HEK293 (cell line): ENCODE data around the gene NINL.
"Not testable (repeated sequence)": the region's sequence is repeated elsewhere in the genome, so short reads cannot be mapped to it uniquely, and the experiment has no call there.

Experiments used
- CTCF ChIA-PET: fragments of 350-600 bp; formaldehyde crosslinking; extraction: SDS; loops from one replicate; lab custom pipeline; 2021; ENCODE audit warnings: antibody characterized with exemption; lab: Yijun Ruan, JAX
- POLR2A ChIA-PET: fragments of 300-600 bp; formaldehyde crosslinking; extraction: SDS; loops from one replicate; lab custom pipeline; 2020; ENCODE audit warnings: antibody characterized with exemption, inconsistent platforms; lab: Yijun Ruan, JAX
- H3K27ac ChIP-seq: fragments of 200-500 bp; sonication (Bioruptor generic); 2 replicates; pipeline ENCODE4 v1.5.1; 2014; ENCODE audit warnings: low read depth, low read length, control low read depth, inconsistent platforms; ENCODE audit errors: extremely low read depth
- H3K36me3 ChIP-seq, 2 experiments: fragments of 200-500 bp in 1 of 2; sonication (Bioruptor generic) in 1 of 2; 1 replicate in 1 of 2; 2 replicates in 1 of 2; pipeline ENCODE4 v1.5.1; 2014 to 2017; ENCODE audit warnings: inconsistent platforms in 2 of 2, low read length in 2 of 2; ENCODE audit not compliant: control insufficient read depth in 2 of 2, insufficient read depth in 1 of 2
- H3K4me1 ChIP-seq: fragments of 200-500 bp; sonication (Bioruptor generic); 2 replicates; pipeline ENCODE4 v1.5.1; 2014; ENCODE audit warnings: mild to moderate bottlenecking, low read length, inconsistent platforms; ENCODE audit not compliant: control insufficient read depth, insufficient read depth
- H3K4me3 ChIP-seq: 2 replicates; pipeline ENCODE4 v1.5.1; 2011; ENCODE audit warnings: low read depth, mild to moderate bottlenecking, control low read depth, low read length, moderate library complexity
- H3K9me3 ChIP-seq: fragments of 200-500 bp; sonication (Bioruptor generic); 2 replicates; pipeline ENCODE4 v1.5.1; 2014; ENCODE audit warnings: low read depth, low read length, inconsistent platforms; ENCODE audit not compliant: control insufficient read depth, insufficient read depth
- BCL11A ChIP-seq: fragments of 450-650 bp; formaldehyde crosslinking; IDR thresholded peaks from 2 replicates; pipeline ENCODE4 v1.5.1; 2016; ENCODE audit warnings: low read depth, missing biosample characterization, missing genetic modification characterization
- EGR2 ChIP-seq: fragments of 450-650 bp; formaldehyde crosslinking; IDR thresholded peaks from 2 replicates; pipeline ENCODE4 v1.5.1; 2016; ENCODE audit warnings: low read depth, missing biosample characterization, missing genetic modification characterization
- ELK4 ChIP-seq: IDR thresholded peaks from 2 replicates; pipeline ENCODE4 v1.6.1; 2011; ENCODE audit warnings: mild to moderate bottlenecking, low read depth, low read length, borderline replicate concordance
- GLI4 ChIP-seq: fragments of 450-650 bp; formaldehyde crosslinking; IDR thresholded peaks from 2 replicates; pipeline ENCODE4 v1.5.1; 2016; ENCODE audit warnings: missing biosample characterization, missing genetic modification characterization
- KLF17 ChIP-seq: fragments of 450-650 bp; formaldehyde crosslinking; IDR thresholded peaks from 2 replicates; pipeline ENCODE4 v1.5.1; 2016; ENCODE audit warnings: missing biosample characterization, missing genetic modification characterization
- KLF7 ChIP-seq: fragments of 450-650 bp; formaldehyde crosslinking; IDR thresholded peaks from 2 replicates; pipeline ENCODE4 v1.5.1; 2016; ENCODE audit warnings: missing biosample characterization, missing genetic modification characterization, borderline replicate concordance
- ZFHX2 ChIP-seq: fragments of 450-650 bp; formaldehyde crosslinking; conservative IDR thresholded peaks from 2 replicates; pipeline ENCODE4 v1.5.1; 2016; ENCODE audit warnings: missing biosample characterization, missing genetic modification characterization
- ZNF473 ChIP-seq: fragments of 450-650 bp; formaldehyde crosslinking; IDR thresholded peaks from 2 replicates; pipeline ENCODE4 v1.5.1; 2017; ENCODE audit warnings: missing biosample characterization, missing genetic modification characterization
- ZNF560 ChIP-seq: fragments of 450-650 bp; formaldehyde crosslinking; IDR thresholded peaks from 2 replicates; pipeline ENCODE4 v1.5.1; 2017; ENCODE audit warnings: missing biosample characterization, missing genetic modification characterization, borderline replicate concordance
- ZNF704 ChIP-seq: fragments of 450-650 bp; formaldehyde crosslinking; IDR thresholded peaks from 2 replicates; pipeline ENCODE4 v1.5.1; 2016; ENCODE audit warnings: missing biosample characterization, missing genetic modification characterization
- TF ChIP-seq, protein P1 (sequence below): fragments of 450-650 bp; formaldehyde crosslinking; IDR thresholded peaks from 2 replicates; pipeline ENCODE4 v1.5.1; 2017; ENCODE audit warnings: missing biosample characterization, mild to moderate bottlenecking, missing genetic modification characterization, moderate library complexity
- TF ChIP-seq, protein P2 (sequence below): fragments of 450-650 bp; formaldehyde crosslinking; optimal IDR thresholded peaks from 2 replicates; pipeline ENCODE3; 2016; ENCODE audit warnings: missing biosample characterization, mild to moderate bottlenecking, missing genetic modification characterization

Gene NINL

DNA sequence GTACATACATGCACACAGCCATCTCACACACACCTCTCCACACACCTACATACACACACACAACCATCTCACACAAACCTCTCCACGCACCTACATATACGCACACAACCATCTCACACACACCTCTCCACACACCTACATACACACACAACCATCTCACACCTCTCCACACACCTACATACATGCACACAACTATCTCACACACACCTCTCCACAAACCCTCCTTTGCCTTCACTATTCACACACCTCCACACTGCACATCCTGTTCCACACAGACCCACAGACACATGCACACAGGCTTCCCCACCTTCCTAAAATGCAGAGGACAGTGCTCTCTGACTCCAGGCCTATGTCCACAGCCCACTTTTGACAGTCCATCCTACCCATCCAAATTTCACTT is 16.3 kb upstream of the NINL start:
- no peak overlapping the region for H3K4me3 ChIP-seq
- no peak overlapping the region for H3K27ac ChIP-seq
- ChIA-PET CTCF (no interaction called here), POLR2A (no interaction called here)
- TF ChIP-seq EGR2 (tag by site-specific recombination) = peak; percentile 49; the same call in 1 of the 2 replicates
- TF ChIP-seq ELK4 = no peak
- no peaks in the 10 kb centered on the region for H3K9me3 ChIP-seq
- no peaks in the 10 kb centered on the region for H3K4me1 ChIP-seq
- no peaks in the 10 kb centered on the region for H3K36me3 ChIP-seq

GRCh38 chr20:25600632-25601031 is 15.3 kb upstream of the NINL start:
- Histone ChIP-seq H3K4me1 (no peaks in the 10 kb centered on the region), H3K4me3 (no peak overlapping the region), H3K27ac (no peak overlapping the region), H3K9me3 (no peaks in the 10 kb centered on the region), H3K36me3 (no peaks in the 10 kb centered on the region)
- ChIA-PET CTCF (no interaction called here), POLR2A (no interaction called here)
- TF ChIP-seq ZFHX2 (tag by site-specific recombination) (peak; percentile 84), ZNF473 (tag by site-specific recombination) (no peak), EGR2 (tag by site-specific recombination) (peak; percentile 93)
- TF ChIP-seq, protein P1, sequence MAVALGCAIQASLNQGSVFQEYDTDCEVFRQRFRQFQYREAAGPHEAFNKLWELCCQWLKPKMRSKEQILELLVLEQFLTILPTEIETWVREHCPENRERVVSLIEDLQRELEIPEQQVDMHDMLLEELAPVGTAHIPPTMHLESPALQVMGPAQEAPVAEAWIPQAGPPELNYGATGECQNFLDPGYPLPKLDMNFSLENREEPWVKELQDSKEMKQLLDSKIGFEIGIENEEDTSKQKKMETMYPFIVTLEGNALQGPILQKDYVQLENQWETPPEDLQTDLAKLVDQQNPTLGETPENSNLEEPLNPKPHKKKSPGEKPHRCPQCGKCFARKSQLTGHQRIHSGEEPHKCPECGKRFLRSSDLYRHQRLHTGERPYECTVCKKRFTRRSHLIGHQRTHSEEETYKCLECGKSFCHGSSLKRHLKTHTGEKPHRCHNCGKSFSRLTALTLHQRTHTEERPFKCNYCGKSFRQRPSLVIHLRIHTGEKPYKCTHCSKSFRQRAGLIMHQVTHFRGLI (tag by site-specific recombination) = peak; percentile 41; the same call in 1 of the 2 replicates

- no peak overlapping the region for H3K27ac ChIP-seq
- CTCF ChIA-PET = interaction anchor here (0.7 kb wide), 1 partner anchor 81 kb away, joined by 3 read pairs; no protein-coding TSS in a partner anchor
- H3K4me1 ChIP-seq = no peaks in the 10 kb centered on the region
- no peaks in the 10 kb centered on the region for H3K36me3 ChIP-seq
- H3K9me3 ChIP-seq = no peaks in the 10 kb centered on the region
- TF ChIP-seq KLF7 (tag by site-specific recombination) = no peak
- no peak for TF ChIP-seq KLF17 (tag by site-specific recombination)
- TF ChIP-seq ZNF560 (tag by site-specific recombination) = no peak
- no peak for TF ChIP-seq ZNF704 (tag by site-specific recombination)
- TF ChIP-seq, protein P2, sequence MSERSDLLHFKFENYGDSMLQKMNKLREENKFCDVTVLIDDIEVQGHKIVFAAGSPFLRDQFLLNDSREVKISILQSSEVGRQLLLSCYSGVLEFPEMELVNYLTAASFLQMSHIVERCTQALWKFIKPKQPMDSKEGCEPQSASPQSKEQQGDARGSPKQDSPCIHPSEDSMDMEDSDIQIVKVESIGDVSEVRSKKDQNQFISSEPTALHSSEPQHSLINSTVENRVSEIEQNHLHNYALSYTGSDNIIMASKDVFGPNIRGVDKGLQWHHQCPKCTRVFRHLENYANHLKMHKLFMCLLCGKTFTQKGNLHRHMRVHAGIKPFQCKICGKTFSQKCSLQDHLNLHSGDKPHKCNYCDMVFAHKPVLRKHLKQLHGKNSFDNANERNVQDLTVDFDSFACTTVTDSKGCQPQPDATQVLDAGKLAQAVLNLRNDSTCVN (tag by site-specific recombination) = no peak
- no peak for TF ChIP-seq BCL11A (tag by site-specific recombination)
- no peak for TF ChIP-seq GLI4 (tag by site-specific recombination)
- TF ChIP-seq, all 188 proteins: peak for 0
- POLR2A ChIA-PET = no interaction called here
- no peak overlapping the region for H3K4me3 ChIP-seq
Observed at GRCh38 chr20:25592135-25592852, 7.0 kb upstream of the NINL start.

GRCh38 chr20:25590778-25591177 is 5.4 kb upstream of the NINL start:
- H3K4me1 ChIP-seq, POLR2A ChIA-PET: not testable (repeated sequence)

More at GRCh38 chr20:25590778-25591177, 5.4 kb upstream of the NINL start:
- H3K27ac ChIP-seq, H3K9me3 ChIP-seq, H3K36me3 ChIP-seq, H3K4me3 ChIP-seq, CTCF ChIA-PET: not testable (repeated sequence)
